ENCODE measurements around the gene SCUBE1.

- TF ChIP-seq, protein P1, sequence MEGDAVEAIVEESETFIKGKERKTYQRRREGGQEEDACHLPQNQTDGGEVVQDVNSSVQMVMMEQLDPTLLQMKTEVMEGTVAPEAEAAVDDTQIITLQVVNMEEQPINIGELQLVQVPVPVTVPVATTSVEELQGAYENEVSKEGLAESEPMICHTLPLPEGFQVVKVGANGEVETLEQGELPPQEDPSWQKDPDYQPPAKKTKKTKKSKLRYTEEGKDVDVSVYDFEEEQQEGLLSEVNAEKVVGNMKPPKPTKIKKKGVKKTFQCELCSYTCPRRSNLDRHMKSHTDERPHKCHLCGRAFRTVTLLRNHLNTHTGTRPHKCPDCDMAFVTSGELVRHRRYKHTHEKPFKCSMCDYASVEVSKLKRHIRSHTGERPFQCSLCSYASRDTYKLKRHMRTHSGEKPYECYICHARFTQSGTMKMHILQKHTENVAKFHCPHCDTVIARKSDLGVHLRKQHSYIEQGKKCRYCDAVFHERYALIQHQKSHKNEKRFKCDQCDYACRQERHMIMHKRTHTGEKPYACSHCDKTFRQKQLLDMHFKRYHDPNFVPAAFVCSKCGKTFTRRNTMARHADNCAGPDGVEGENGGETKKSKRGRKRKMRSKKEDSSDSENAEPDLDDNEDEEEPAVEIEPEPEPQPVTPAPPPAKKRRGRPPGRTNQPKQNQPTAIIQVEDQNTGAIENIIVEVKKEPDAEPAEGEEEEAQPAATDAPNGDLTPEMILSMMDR (IDR thresholded peaks at IDR 0.05; ENCODE audit: low read depth, low read length) = no peak
- TF ChIP-seq POLR2A (IDR thresholded peaks at IDR 0.05; ENCODE audit: extremely low read depth, insufficient read length) = no peak
- TF ChIP-seq, protein P2, sequence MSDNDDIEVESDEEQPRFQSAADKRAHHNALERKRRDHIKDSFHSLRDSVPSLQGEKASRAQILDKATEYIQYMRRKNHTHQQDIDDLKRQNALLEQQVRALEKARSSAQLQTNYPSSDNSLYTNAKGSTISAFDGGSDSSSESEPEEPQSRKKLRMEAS (IDR thresholded peaks at IDR 0.05; ENCODE audit: low read depth, low read length) = no peak
Observed at GRCh38 chr22:43231724-43232034, 111.5 kb downstream of the SCUBE1 start.
